NCI-H187 (cell line): Measurements from ENCODE around the gene HLTF.
A peak's percentile ranks its signal among the peaks of the same experiment; 100 is the strongest.
"Not testable (repeated sequence)": the region's sequence is repeated elsewhere in the genome, so short reads cannot be mapped to it uniquely, and the experiment has no call there.

Experiments
- DNase-seq, 2 experiments: peaks; one replicate each; lab custom pipeline; 2025; lab: John Stamatoyannopoulos, UW

Gene HLTF, protein sequence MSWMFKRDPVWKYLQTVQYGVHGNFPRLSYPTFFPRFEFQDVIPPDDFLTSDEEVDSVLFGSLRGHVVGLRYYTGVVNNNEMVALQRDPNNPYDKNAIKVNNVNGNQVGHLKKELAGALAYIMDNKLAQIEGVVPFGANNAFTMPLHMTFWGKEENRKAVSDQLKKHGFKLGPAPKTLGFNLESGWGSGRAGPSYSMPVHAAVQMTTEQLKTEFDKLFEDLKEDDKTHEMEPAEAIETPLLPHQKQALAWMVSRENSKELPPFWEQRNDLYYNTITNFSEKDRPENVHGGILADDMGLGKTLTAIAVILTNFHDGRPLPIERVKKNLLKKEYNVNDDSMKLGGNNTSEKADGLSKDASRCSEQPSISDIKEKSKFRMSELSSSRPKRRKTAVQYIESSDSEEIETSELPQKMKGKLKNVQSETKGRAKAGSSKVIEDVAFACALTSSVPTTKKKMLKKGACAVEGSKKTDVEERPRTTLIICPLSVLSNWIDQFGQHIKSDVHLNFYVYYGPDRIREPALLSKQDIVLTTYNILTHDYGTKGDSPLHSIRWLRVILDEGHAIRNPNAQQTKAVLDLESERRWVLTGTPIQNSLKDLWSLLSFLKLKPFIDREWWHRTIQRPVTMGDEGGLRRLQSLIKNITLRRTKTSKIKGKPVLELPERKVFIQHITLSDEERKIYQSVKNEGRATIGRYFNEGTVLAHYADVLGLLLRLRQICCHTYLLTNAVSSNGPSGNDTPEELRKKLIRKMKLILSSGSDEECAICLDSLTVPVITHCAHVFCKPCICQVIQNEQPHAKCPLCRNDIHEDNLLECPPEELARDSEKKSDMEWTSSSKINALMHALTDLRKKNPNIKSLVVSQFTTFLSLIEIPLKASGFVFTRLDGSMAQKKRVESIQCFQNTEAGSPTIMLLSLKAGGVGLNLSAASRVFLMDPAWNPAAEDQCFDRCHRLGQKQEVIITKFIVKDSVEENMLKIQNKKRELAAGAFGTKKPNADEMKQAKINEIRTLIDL

DNA sequence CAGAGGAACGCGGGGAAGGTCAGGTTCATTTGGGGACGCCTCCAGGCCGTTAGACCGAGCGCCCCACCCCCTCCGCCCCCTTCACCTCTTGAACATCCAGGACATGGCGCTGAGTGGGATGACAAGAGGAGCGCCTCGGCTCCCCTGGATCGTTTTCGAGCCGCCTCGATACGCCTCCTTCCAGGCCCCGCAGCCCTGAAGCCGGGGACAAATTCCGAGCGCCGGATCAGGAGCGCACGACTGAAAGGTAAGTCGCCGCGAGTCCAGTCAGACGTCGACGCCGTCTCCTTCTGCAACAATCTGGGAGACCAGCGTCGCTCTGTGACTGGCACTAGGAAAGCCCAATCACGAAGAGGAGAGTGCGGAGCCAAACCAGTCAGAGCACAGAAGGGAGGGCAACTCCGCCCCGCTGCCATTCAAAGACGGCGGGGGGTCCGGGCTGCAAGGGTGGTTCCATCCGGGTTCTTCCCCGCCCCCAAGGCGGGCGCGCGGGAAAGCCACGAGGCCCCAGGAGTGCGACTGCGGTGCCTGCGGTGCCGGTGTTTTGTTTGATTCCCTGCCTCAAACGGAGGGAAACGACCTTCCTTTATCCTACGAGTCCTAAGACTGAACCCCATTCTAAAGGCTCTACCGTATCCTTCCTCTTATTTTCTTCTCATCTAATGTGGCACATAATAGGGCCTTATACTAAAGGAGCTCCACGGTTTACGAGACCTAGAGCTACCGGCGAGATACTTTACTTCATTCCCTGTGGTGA is at the start of gene HLTF:
HLTF (minus strand) TSS at position 302 of the 757 bp plus-strand sequence; CDS start at position 105, 197 bp downstream.
- DNase-seq = peak; percentile 82 to 89

GRCh38 chr3:149134575-149134974 is 48.2 kb upstream of the HLTF start:
- DNase-seq = no peak

- no peak for DNase-seq
Measured at GRCh38 chr3:149131589-149131988, 45.3 kb upstream of the HLTF start.

DNA sequence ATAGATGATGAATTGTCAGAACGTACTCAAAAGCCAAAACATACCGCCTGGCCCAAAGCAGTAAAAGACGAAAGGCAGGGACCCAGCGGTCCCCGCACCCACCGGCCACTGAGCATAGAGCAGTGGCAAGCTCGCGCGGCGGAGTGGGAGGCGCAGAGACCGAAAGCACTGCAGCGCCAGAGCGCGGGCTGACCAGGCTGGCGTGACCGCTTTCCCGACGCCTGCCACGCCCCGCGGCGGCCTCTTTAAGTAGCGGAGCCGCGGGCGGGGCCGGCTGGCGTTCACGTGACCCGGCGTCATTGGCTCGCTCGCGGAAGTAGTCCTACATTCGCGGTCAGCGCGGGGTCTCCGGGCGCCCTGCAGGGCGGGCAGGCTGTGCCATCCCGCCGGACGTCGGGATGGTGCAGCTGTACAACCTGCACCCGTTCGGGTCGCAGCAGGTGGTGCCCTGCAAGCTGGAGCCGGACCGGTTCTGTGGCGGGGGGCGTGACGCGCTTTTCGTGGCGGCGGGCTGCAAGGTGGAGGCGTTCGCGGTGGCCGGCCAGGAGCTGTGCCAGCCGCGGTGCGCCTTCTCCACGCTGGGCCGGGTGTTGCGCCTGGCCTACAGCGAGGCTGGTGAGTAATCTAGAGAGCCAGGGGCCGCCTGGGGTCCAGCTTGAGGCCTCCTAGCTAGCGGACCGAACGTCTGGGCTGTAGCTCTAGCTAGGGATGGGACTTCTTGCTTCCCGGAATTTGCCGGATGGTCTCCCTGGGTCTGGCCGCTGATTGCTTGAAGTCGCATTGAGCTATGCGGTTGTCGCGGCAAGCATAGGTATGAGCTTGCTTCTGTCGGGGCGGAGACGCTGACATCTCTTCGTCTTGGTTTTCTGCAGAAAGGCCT is 43.2 kb upstream of the HLTF start, which contains the start of gene HPS3:
HPS3 (plus strand) TSS at position 313 of the 880 bp plus-strand sequence; CDS start at position 399, 86 bp downstream.
- peak; percentile 72 to 81 for DNase-seq

DNA sequence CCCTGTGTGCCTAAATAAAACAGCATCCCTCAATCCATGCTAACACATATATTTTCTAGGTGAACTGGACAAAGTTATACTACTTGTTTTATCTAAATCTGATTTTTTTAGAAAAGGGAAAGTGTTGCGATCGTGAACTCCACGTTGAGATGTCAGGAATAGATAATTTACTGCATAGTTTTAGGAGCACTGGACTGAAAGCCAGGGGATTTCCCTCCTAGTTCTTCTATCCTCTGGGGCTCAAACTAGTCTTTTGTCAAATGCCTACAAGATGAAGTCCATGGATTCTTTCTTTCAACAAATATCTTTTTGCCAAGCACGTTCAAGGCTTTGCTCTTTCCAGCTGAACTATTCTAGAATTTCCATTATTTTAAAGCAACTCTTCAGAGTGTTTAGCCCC is 42.5 kb upstream of the HLTF start:
- DNase-seq = no peak

GRCh38 chr3:149122721-149123578 is 36.6 kb upstream of the HLTF start:
- DNase-seq = no peak

GRCh38 chr3:149120051-149120972 is 34.0 kb upstream of the HLTF start:
- DNase-seq = peak in 1 of 2 experiments; percentile 8

DNA sequence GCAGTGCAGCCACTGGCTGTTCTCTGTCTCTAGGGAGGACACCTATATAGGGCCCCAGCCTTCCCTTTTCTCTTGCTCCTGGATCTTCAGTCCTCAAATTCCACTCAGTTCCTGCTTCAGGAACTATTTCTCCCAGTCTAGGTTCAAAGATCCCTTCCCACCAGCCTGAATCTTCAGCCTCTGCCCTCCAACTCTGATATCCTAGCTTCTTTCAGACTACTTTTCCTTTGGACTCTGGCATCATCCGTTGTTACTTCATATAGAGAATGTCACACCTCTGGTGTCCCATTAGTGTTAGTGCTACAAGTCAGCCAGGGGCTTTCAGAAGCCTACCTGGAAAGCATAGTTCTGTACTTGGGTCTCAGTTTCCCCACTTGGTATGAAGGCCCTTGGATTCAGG is 33.1 kb upstream of the HLTF start:
- no peak for DNase-seq

DNA sequence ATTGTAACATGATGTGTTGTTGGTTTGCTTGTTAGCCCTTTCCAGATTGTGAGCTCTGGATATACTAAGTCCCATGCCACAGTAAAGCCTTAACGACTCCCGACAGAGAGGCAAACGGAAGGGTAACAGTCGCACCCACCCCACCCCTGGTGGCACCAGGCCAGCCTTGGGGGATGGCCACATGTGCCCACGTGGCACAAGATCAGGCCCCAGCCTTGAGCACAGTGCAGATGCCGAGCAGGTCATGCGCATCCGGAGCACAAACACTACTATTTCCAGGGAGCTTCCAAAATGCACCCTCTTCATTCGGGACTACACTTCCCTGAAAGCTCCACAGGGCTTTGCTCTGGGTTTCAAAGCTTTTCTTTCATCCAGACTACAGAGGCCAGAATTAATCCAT is 32.4 kb upstream of the HLTF start:
- no peak for DNase-seq

- no peak for DNase-seq
Measured at GRCh38 chr3:149115114-149115513, 28.8 kb upstream of the HLTF start.

- DNase-seq = no peak
Measured at GRCh38 chr3:149114458-149114857, 28.1 kb upstream of the HLTF start.

GRCh38 chr3:149104484-149104883 is 18.2 kb upstream of the HLTF start:
- DNase-seq = no peak

- no peak for DNase-seq
Measured at GRCh38 chr3:149101641-149102040, 15.3 kb upstream of the HLTF start.

GRCh38 chr3:149101154-149101553 is 14.8 kb upstream of the HLTF start:
- no peak for DNase-seq

DNA sequence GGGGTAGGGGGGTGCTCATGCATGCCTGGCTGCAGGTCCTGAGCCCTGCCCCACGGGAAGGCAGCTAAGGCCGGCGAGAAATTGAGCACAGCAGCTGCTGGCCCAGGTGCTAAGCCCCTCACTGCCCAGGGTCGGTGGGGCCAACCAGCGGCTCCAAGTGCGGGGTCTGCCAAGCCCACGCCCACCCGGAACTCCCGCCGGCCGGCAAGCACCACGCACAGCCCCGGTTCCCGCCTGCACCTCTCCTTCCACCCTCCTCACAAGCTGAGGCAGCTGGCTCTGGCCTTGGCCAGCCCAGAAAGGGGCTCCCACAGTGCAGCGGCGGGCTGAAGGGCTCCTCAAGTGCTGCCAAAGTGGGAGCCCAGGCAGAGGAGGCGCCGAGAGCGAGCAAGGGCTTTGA is 11.7 kb upstream of the HLTF start:
- not testable (repeated sequence) for DNase-seq

- DNase-seq = no peak
Measured at GRCh38 chr3:149095487-149095886, 9.2 kb upstream of the HLTF start.

- no peak for DNase-seq
Measured at GRCh38 chr3:149091983-149092382, 5.7 kb upstream of the HLTF start.

GRCh38 chr3:149090907-149091306 is 4.6 kb upstream of the HLTF start:
- DNase-seq = no peak

DNA sequence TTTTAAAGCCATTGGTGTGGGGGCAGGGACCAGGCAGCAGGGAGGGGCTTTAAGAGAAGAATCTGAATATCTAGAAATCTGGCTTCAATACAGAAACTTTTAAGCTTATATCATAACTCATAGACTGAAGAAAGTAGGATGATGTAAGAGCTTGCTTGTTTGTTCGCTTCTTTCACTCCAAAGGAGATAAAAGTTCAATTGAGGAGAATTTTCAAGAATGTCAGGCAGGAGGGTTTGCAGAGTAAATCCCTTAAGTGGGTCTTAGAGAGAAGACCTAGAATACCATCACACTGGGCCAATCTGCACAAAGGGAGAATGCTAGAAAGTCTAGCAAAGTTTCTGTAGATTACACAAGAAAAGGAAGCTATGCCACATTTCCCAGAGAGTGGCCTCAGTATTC is 4.1 kb upstream of the HLTF start:
- no peak for DNase-seq
